Trophoblast cell (in vitro differentiated cells and primary cell): ENCODE measurements around the gene ZBTB32.

Source experiments
- DNase-seq, 2 donors: peaks; one replicate each; pipeline ENCODE4 v3.0.0-alpha.2; 2016
- H2AFZ ChIP-seq: 2 replicates; pipeline ENCODE4 v1.6.1; 2013; ENCODE audit warnings: low read length, moderate library complexity, mild to moderate bottlenecking; ENCODE audit not compliant: insufficient read depth, poor library complexity
- H2AK5ac ChIP-seq: 2 replicates; pipeline ENCODE4 v1.6.1; 2013; ENCODE audit warnings: mild to moderate bottlenecking, low read length
- H2BK120ac ChIP-seq: 2 replicates; pipeline ENCODE4 v1.6.1; 2013; ENCODE audit warnings: low read length, mild to moderate bottlenecking, moderate library complexity; ENCODE audit not compliant: insufficient read depth, poor library complexity
- H2BK12ac ChIP-seq: 2 replicates; pipeline ENCODE4 v1.6.1; 2013; ENCODE audit warnings: mild to moderate bottlenecking, low read length, moderate library complexity
- H2BK5ac ChIP-seq: 2 replicates; pipeline ENCODE4 v1.6.1; 2013; ENCODE audit warnings: low read length, low read depth, moderate library complexity, mild to moderate bottlenecking; ENCODE audit not compliant: poor library complexity
- H3K14ac ChIP-seq: 2 replicates; pipeline ENCODE4 v1.6.1; 2013; ENCODE audit warnings: mild to moderate bottlenecking, low read length
- H3K18ac ChIP-seq: 2 replicates; pipeline ENCODE4 v1.6.1; 2013; ENCODE audit warnings: mild to moderate bottlenecking, low read length
- H3K23ac ChIP-seq: 2 replicates; pipeline ENCODE4 v1.6.1; 2013; ENCODE audit warnings: low read length
- H3K27ac ChIP-seq: 2 replicates; pipeline ENCODE4 v1.5.1; 2013; ENCODE audit warnings: low read depth, mild to moderate bottlenecking, inconsistent platforms, low read length, moderate library complexity
- H3K27me3 ChIP-seq: 2 replicates; pipeline ENCODE4 v1.6.1; 2013; ENCODE audit warnings: inconsistent platforms, mild to moderate bottlenecking, low read length, moderate library complexity; ENCODE audit not compliant: insufficient read depth
- H3K36me3 ChIP-seq, 2 experiments: 1 replicate in 1 of 2; 2 replicates in 1 of 2; pipeline ENCODE4 v1.6.1; 2013; ENCODE audit warnings: low read length in 2 of 2, mild to moderate bottlenecking in 2 of 2, moderate library complexity in 1 of 2; ENCODE audit not compliant: insufficient read depth in 2 of 2, control insufficient read depth in 1 of 2
- H3K4ac ChIP-seq: 2 replicates; pipeline ENCODE4 v1.6.1; 2013; ENCODE audit warnings: low read depth, mild to moderate bottlenecking, low read length, moderate library complexity
- H3K4me1 ChIP-seq, 2 experiments: 1 replicate in 1 of 2; 2 replicates in 1 of 2; pipeline ENCODE4 v1.6.1; 2013; ENCODE audit warnings: low read length in 2 of 2, mild to moderate bottlenecking in 2 of 2, moderate library complexity in 1 of 2; ENCODE audit not compliant: insufficient read depth in 2 of 2, control insufficient read depth in 1 of 2
- H3K4me2 ChIP-seq: 2 replicates; pipeline ENCODE4 v1.6.1; 2013; ENCODE audit warnings: inconsistent platforms, mild to moderate bottlenecking, low read length, moderate library complexity
- H3K4me3 ChIP-seq: 2 replicates; pipeline ENCODE4 v1.5.1; 2013; ENCODE audit warnings: mild to moderate bottlenecking, low read depth, low read length, inconsistent platforms
- H3K79me1 ChIP-seq: one replicate; pipeline ENCODE4 v1.6.1; 2013; ENCODE audit warnings: low read length
- H3K79me2 ChIP-seq: 2 replicates; pipeline ENCODE4 v1.6.1; 2013; ENCODE audit warnings: low read length, mild to moderate bottlenecking; ENCODE audit not compliant: control insufficient read depth, insufficient read depth, poor library complexity
- H3K9ac ChIP-seq: 2 replicates; pipeline ENCODE4 v1.6.1; 2013; ENCODE audit warnings: mild to moderate bottlenecking, low read length
- H3K9me3 ChIP-seq: 2 replicates; pipeline ENCODE4 v1.6.1; 2013; ENCODE audit warnings: low read depth, mild to moderate bottlenecking, control low read depth, inconsistent platforms, low read length; ENCODE audit not compliant: insufficient read depth
- H4K12ac ChIP-seq: 2 replicates; pipeline ENCODE4 v1.6.1; 2013; ENCODE audit warnings: low read depth, mild to moderate bottlenecking, low read length, moderate library complexity
- H4K8ac ChIP-seq: 2 replicates; pipeline ENCODE4 v1.6.1; 2013; ENCODE audit warnings: low read depth, mild to moderate bottlenecking, low read length, moderate library complexity
- H4K91ac ChIP-seq: one replicate; pipeline ENCODE4 v1.6.1; 2013; ENCODE audit warnings: low read depth, mild to moderate bottlenecking, low read length, moderate library complexity
- WGBS: extraction: QIAGEN DNeasy Blood & Tissue Kit; methylation state at CpG from one replicate; pipeline ENCODE4 v1.1.7; 2013; ENCODE audit warnings: missing lambda C conversion rate; ENCODE audit not compliant: insufficient read length, insufficient coverage; ENCODE audit errors: extremely low coverage; 5-methylcytosine and 5-hydroxymethylcytosine counted together

ZBTB32 gene

GRCh38 chr19:35750167-35750566, 45.8 kb downstream of the ZBTB32 start:
- peak overlapping the region; percentile 55 for H3K4me2 ChIP-seq
- DNase-seq: peak; percentile 75
- H2BK12ac ChIP-seq: peak overlapping the region; percentile 50
- peak overlapping the region; percentile 23 for H3K4me3 ChIP-seq
- WGBS: no CpG with 5 or more reads among the region's 5 CpGs
- H4K8ac ChIP-seq: peak overlapping the region; percentile 59
- peak overlapping the region; percentile 14 for H4K12ac ChIP-seq
- peak overlapping the region; percentile 85 for H4K91ac ChIP-seq
- H2AK5ac ChIP-seq: peak overlapping the region; percentile 40
- peaks cover 11% of the 10 kb centered on the region for H3K79me2 ChIP-seq
- no peaks in the 10 kb centered on the region for H3K27me3 ChIP-seq
- H3K4me1 ChIP-seq: peaks cover 15 to 22% of the 10 kb centered on the region in 2 experiments
- peaks cover 28 to 30% of the 10 kb centered on the region in 2 experiments for H3K36me3 ChIP-seq
- peak overlapping the region; percentile 82 for H2BK5ac ChIP-seq
- H2AFZ ChIP-seq: peak overlapping the region; percentile 26
- H2BK120ac ChIP-seq: peak overlapping the region; percentile 77
- peak overlapping the region; percentile 63 for H3K14ac ChIP-seq
- H3K23ac ChIP-seq: no peak overlapping the region
- peak overlapping the region; percentile 78 for H3K18ac ChIP-seq
- H3K9ac ChIP-seq: no peak overlapping the region
- peaks cover 13% of the 10 kb centered on the region for H3K79me1 ChIP-seq
- H3K4ac ChIP-seq: peak overlapping the region; percentile 65
- H3K9me3 ChIP-seq: peaks cover 4% of the 10 kb centered on the region
- peak overlapping the region; percentile 94 for H3K27ac ChIP-seq

- DNase-seq: no peak
- Histone ChIP-seq H3K27me3 (no peaks in the 10 kb centered on the region), H2AFZ (no peak overlapping the region), H3K9ac (no peak overlapping the region), H2AK5ac (no peak overlapping the region), H3K23ac (no peak overlapping the region), H3K79me2 (peaks cover 12% of the 10 kb centered on the region), H3K4me1 (peaks cover 27 to 31% of the 10 kb centered on the region in 2 experiments), H2BK5ac (no peak overlapping the region), H3K4me3 (no peak overlapping the region), H3K4me2 (no peak overlapping the region), H3K79me1 (peaks cover 25% of the 10 kb centered on the region), H4K12ac (no peak overlapping the region), H4K8ac (no peak overlapping the region), H3K27ac (no peak overlapping the region), H2BK120ac (no peak overlapping the region), H3K36me3 (peaks cover 32 to 37% of the 10 kb centered on the region in 2 experiments), H3K14ac (no peak overlapping the region), H4K91ac (no peak overlapping the region), H3K9me3 (peaks cover 4% of the 10 kb centered on the region), H3K4ac (no peak overlapping the region), H3K18ac (peak overlapping the region; percentile 63), H2BK12ac (no peak overlapping the region)
- WGBS: no CpG with 5 or more reads among the region's 14 CpGs
Measured at GRCh38 chr19:35751839-35752745, 47.7 kb downstream of the ZBTB32 start.

GRCh38 chr19:35752746-35753350, 48.5 kb downstream of the ZBTB32 start:
- Histone ChIP-seq H3K27me3 (no peaks in the 10 kb centered on the region), H3K9ac (no peak overlapping the region), H3K4me1 (peaks cover 28 to 31% of the 10 kb centered on the region in 2 experiments), H3K9me3 (peaks cover 4% of the 10 kb centered on the region), H3K18ac (no peak overlapping the region), H3K4ac (no peak overlapping the region), H3K23ac (no peak overlapping the region), H3K27ac (no peak overlapping the region), H3K79me1 (peaks cover 28% of the 10 kb centered on the region), H4K12ac (no peak overlapping the region), H2AFZ (no peak overlapping the region), H3K79me2 (peaks cover 12% of the 10 kb centered on the region), H4K8ac (no peak overlapping the region), H2BK12ac (no peak overlapping the region), H2AK5ac (no peak overlapping the region), H4K91ac (no peak overlapping the region), H3K36me3 (peaks cover 32 to 37% of the 10 kb centered on the region in 2 experiments), H2BK120ac (no peak overlapping the region), H2BK5ac (no peak overlapping the region), H3K14ac (no peak overlapping the region), H3K4me3 (no peak overlapping the region), H3K4me2 (no peak overlapping the region)
- DNase-seq: no peak
- no CpG with 5 or more reads among the region's 20 CpGs for WGBS

- no peak overlapping the region for H3K9ac ChIP-seq
- H2BK120ac ChIP-seq: no peak overlapping the region
- H3K27me3 ChIP-seq: no peaks in the 10 kb centered on the region
- no CpG with 5 or more reads among the region's 20 CpGs for WGBS
- H3K79me1 ChIP-seq: peaks cover 29% of the 10 kb centered on the region
- H4K8ac ChIP-seq: no peak overlapping the region
- H3K4me2 ChIP-seq: no peak overlapping the region
- H3K23ac ChIP-seq: no peak overlapping the region
- H2BK12ac ChIP-seq: no peak overlapping the region
- H3K36me3 ChIP-seq: peaks cover 32 to 37% of the 10 kb centered on the region in 2 experiments
- no peak overlapping the region for H4K12ac ChIP-seq
- H4K91ac ChIP-seq: no peak overlapping the region
- DNase-seq: no peak
- H3K18ac ChIP-seq: no peak overlapping the region
- peaks cover 11% of the 10 kb centered on the region for H3K79me2 ChIP-seq
- H3K9me3 ChIP-seq: peaks cover 4% of the 10 kb centered on the region
- no peak overlapping the region for H2AK5ac ChIP-seq
- peaks cover 29 to 33% of the 10 kb centered on the region in 2 experiments for H3K4me1 ChIP-seq
- no peak overlapping the region for H2BK5ac ChIP-seq
- no peak overlapping the region for H3K4me3 ChIP-seq
- no peak overlapping the region for H2AFZ ChIP-seq
- H3K27ac ChIP-seq: no peak overlapping the region
- H3K14ac ChIP-seq: no peak overlapping the region
- H3K4ac ChIP-seq: no peak overlapping the region
Measured at GRCh38 chr19:35753634-35754369, 49.4 kb downstream of the ZBTB32 start.
